GM13977 (cell line): Measurements from ENCODE around the gene CFAP161.

Source experiments
- DNase-seq: peaks from one replicate; pipeline ENCODE4 v3.0.0; 2012; ENCODE audit warnings: low spot score
- CTCF ChIP-seq: IDR thresholded peaks from 2 replicates; pipeline ENCODE4 v1.5.1; 2012; ENCODE audit warnings: mild to moderate bottlenecking, control low read depth; ENCODE audit not compliant: insufficient read depth; ENCODE audit errors: extremely low read depth, missing control alignments
- in situ Hi-C: fragments of 300-500 bp; cut with MboI; formaldehyde crosslinking; loops from one replicate; pipeline ENCODE4 v1.12.0; 2022; ENCODE audit warnings: low sequenced_read_pairs, low pct_unique_long_range_greater_than_20kb, mixed read lengths, inconsistent platforms; ENCODE audit not compliant: unreplicated experiment

The CFAP161 gene

GRCh38 chr15:81175496-81175895, 41.4 kb downstream of the CFAP161 start:
- no peak for TF ChIP-seq CTCF
- in situ Hi-C loops, result no loop called here
- DNase-seq, result no peak

- no peak for DNase-seq
- in situ Hi-C loops, result no loop called here
- TF ChIP-seq CTCF, result no peak
These were observed 42.3 kb downstream of the CFAP161 start for GRCh38 chr15:81176291-81176893.

- in situ Hi-C loops, result no loop called here
- no peak for TF ChIP-seq CTCF
- DNase-seq, result no peak
These were observed 44.3 kb downstream of the CFAP161 start for GRCh38 chr15:81178365-81178764.

- in situ Hi-C loops, result no loop called here
- DNase-seq, result no peak
- TF ChIP-seq CTCF, result no peak
These were observed 47.1 kb downstream of the CFAP161 start for GRCh38 chr15:81181220-81181619.

GRCh38 chr15:81182031-81182755, 48.1 kb downstream of the CFAP161 start:
- TF ChIP-seq CTCF, result no peak
- no peak for DNase-seq
- in situ Hi-C loops, result no loop called here

- in situ Hi-C loops, result no loop called here
- no peak for TF ChIP-seq CTCF
- DNase-seq, result no peak
These were observed 48.8 kb downstream of the CFAP161 start for GRCh38 chr15:81182756-81183438.
